ENCODE measurements around the gene CLEC16A.

Gene CLEC16A

GRCh38 chr16:11169641-11170040, 225.3 kb downstream of the CLEC16A start:
- no peak for DNase-seq

- DNase-seq: no peak
Measured at GRCh38 chr16:11170201-11170600, 225.8 kb downstream of the CLEC16A start.

- no peak for DNase-seq
Measured at GRCh38 chr16:11170696-11171447, 226.5 kb downstream of the CLEC16A start.

- no peak for DNase-seq
Measured at GRCh38 chr16:11171448-11171709, 227.0 kb downstream of the CLEC16A start.

GRCh38 chr16:11171757-11172299, 227.5 kb downstream of the CLEC16A start:
- no peak for DNase-seq

- no peak for DNase-seq
Measured at GRCh38 chr16:11173426-11173825, 229.1 kb downstream of the CLEC16A start.

GRCh38 chr16:11174141-11174540, 229.8 kb downstream of the CLEC16A start:
- DNase-seq: no peak

- no peak for DNase-seq
Measured at GRCh38 chr16:11175106-11175786, 230.9 kb downstream of the CLEC16A start.

GRCh38 chr16:11175787-11176341, 231.5 kb downstream of the CLEC16A start:
- no peak for DNase-seq

- DNase-seq: no peak
Measured at GRCh38 chr16:11177578-11178160, 233.3 kb downstream of the CLEC16A start.

- no peak for DNase-seq
Measured at GRCh38 chr16:11178424-11178823, 234.1 kb downstream of the CLEC16A start.

GRCh38 chr16:11179574-11179973, 235.2 kb downstream of the CLEC16A start:
- no peak for DNase-seq

GRCh38 chr16:11180489-11180888, 236.1 kb downstream of the CLEC16A start:
- DNase-seq: peak; percentile 32

GRCh38 chr16:11181242-11181898, 237.0 kb downstream of the CLEC16A start:
- no peak for DNase-seq

GRCh38 chr16:11181899-11182279, 237.5 kb downstream of the CLEC16A start:
- peak; percentile 42 for DNase-seq

GRCh38 chr16:11182411-11182810, 238.0 kb downstream of the CLEC16A start:
- no peak for DNase-seq

- no peak for DNase-seq
Measured at GRCh38 chr16:11183035-11183812, 238.9 kb downstream of the CLEC16A start.

- no peak for DNase-seq
Measured at GRCh38 chr16:11183951-11184350, 239.6 kb downstream of the CLEC16A start.

GRCh38 chr16:11187522-11188023, 243.2 kb downstream of the CLEC16A start:
- DNase-seq: no peak

GRCh38 chr16:11188801-11189740, 244.7 kb downstream of the CLEC16A start:
- DNase-seq: no peak
